GM18498 (cell line): ENCODE measurements around the gene ADAMTS16.

Experiments
- ATAC-seq: cut with Tn5 transposase; IDR thresholded peaks from one replicate; pipeline ENCODE4 v1.9.1; 2021; ENCODE audit warnings: mild to moderate bottlenecking, moderate library complexity; ENCODE audit not compliant: unreplicated experiment

The ADAMTS16 gene

DNA sequence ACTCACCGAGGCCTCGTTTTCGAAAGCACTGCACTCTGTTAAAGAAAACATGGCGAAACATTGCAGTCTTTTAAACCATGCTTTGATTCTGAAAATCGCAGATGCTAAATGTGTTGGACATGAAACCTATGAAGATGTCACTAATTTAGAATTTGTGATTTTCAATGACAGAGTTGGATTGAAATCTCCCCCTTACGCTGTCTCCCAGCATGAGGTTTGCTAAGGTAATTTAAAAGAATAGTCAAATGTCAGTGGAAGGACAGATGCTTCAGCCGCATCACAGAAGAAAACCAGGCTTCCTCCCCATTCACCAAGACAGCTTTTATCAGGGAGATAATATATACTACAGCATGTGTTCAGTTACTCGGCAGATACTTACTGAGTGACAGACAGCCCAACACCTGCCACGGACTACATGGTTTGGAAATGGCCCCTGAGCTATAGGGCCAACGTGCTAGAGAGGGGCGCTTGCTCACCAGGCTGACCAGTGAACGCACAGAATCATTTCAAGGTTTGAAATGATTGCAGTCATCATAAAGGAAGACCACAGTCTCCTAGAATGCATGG, 136.9 kb downstream of the ADAMTS16 start:
- no peak for ATAC-seq

DNA sequence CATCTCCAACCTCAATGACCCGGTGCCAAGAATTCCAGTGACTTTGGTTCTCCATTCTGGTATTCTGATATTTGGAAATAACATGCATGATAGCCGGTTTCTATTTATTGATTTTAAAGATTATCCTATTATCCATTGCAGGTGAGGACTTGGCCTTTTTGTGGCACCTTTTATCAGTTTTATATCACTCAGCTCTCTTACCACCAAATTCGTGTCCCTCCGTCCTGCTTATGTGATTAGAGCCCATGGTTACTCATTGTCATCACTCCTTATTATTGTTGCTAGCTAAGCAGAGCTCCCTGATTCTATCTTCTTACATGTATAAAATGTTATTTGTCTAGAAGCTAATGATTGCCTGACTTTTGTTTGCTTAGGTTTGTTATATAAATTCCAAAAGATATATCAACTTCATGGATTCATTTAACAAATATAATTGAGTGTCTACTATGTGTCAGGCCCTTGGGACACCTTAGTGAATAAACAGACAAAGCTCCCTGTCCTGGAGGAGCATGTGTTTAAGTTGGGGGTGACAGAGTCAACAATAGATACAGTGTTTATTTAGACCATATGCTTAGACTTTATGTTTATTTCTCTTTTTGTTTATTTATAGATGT, 138.2 kb downstream of the ADAMTS16 start:
- ATAC-seq, result no peak

GRCh38 chr5:5278815-5279381, 138.8 kb downstream of the ADAMTS16 start:
- no peak for ATAC-seq

DNA sequence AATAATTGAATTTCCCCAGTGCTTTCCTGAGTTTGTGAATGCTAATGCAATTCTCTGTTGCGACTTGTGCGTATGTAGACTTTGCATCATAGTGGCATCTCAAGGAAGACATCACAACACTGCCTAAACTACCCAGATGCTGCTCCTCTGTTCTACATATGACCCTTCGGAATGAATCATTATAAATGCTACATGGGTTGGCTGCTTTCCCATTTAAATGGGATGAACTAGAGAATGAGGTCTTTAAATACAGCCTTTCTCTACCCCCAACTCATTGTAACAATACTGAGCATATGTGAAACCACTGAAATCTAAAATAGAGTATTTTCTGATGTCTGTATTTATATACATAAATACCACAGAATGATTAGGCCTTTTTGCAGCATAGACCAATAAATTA, 145.8 kb downstream of the ADAMTS16 start:
- no peak for ATAC-seq

GRCh38 chr5:5287419-5287818, 147.3 kb downstream of the ADAMTS16 start:
- ATAC-seq, result no peak

DNA sequence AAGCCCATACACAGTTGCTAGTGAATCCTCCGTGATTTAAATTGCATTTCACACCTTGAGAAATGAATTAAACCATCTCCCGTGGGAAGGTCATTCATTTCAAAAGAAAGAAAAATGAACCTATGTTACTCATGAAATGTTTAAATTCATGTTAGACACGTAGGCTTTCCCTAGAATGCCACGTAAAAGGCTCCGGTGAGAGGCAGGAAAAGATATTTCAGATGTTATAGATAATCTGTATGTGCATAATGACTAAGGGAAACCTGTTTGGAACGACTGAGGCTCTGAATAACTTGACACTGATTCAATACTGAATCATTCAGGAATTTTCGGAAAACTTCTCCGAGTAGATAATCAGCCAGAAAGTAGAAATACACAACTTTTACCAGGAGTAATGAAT, 148.1 kb downstream of the ADAMTS16 start:
- ATAC-seq, result no peak

GRCh38 chr5:5289537-5289936, 149.4 kb downstream of the ADAMTS16 start:
- ATAC-seq, result no peak

- no peak for ATAC-seq
These were observed 150.7 kb downstream of the ADAMTS16 start for GRCh38 chr5:5290674-5291334.

- ATAC-seq, result no peak
These were observed 151.2 kb downstream of the ADAMTS16 start for GRCh38 chr5:5291357-5291756.

DNA sequence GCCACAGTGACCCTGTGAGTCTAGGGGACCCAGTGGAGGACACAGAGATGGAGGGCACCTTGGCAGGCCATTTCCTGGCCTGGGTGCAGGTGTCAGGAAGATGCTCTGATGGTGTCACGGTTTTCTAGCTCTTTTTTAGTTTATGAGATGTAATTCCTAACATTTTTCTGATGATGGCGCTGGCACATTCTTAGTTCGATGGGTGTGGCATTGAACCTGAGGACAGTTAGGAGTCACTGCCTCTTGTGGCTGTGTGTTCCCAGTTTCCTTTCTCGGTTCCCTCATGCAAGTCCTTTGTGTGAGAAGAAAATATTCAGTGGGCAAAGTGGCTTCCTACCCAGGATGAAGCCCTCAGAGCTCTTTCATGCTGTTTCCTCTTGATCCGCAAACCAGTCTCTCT, 152.9 kb downstream of the ADAMTS16 start:
- no peak for ATAC-seq

- no peak for ATAC-seq
These were observed 154.3 kb downstream of the ADAMTS16 start for GRCh38 chr5:5294429-5294828.

- no peak for ATAC-seq
These were observed 155.2 kb downstream of the ADAMTS16 start for GRCh38 chr5:5295351-5295750.

GRCh38 chr5:5296051-5296450, 155.9 kb downstream of the ADAMTS16 start:
- no peak for ATAC-seq

DNA sequence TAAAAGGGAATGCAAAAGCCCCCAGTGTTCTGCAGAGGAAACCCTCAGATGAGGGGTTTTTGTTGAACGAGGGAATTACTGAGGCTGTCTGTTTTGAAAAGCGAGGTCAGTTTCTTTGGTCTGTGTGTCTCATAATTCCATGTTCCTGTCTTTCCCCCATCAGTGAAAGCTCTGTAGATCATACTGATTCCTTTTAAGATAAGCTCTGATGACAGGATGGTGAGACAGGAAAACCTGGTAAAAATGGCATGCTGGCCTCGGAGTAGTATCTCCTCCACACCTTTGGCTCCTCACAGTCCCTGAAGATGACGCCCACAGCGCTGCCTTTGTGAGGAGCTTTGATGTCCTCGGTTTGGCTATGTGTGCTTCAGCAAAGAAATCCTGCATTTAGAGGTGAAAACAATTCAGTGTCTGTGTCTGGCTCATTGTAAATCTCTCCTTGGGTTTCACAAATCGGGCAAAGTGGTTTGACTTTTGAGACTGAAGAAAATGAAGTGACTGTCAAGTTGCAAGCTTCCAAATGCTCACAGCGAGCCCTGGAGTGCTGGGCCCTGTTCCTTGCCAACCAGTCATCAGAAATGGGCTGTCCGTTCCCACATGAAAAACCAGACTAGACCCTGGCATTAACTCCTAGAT, 157.4 kb downstream of the ADAMTS16 start:
- no peak for ATAC-seq

- ATAC-seq, result no peak
These were observed 158.0 kb downstream of the ADAMTS16 start for GRCh38 chr5:5298068-5298633.

- no peak for ATAC-seq
These were observed 158.9 kb downstream of the ADAMTS16 start for GRCh38 chr5:5298841-5299541.

DNA sequence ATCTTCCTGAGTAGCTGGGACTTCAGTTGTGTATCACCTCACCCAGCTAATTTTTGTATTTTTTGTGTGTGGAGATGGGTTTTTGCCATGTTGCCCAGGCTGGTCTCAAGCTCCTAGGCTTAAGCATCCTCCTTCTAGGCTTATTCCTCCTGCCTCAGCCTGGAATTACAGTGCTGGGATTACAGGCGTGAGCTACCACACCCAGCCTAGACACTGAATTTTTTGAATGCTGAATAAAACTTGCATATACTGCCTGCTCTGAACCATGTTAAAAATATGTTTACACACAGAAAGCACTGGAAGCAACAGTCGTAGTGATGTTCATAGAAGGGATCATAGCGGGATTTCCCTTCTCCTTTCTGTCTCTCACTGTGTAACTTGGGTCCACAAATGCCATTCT, 161.0 kb downstream of the ADAMTS16 start:
- ATAC-seq, result no peak

DNA sequence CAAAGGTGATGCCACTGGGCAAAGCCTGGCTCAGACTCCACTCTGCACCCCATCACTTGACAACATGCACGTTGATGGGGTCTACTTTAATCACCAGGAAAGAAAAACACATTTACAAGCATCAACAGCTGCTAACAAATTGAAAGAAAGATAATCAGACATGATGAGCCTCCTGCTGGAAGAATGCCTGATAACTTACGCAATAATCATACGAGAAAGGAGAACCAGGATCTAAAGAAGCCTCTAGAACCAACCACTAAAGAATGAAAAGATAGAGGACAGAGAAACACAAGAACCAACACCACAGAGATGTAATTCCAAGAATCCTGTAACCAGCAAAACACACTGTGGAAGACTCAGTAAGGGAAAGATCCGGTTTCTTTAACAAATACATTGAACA, 162.1 kb downstream of the ADAMTS16 start:
- no peak for ATAC-seq

- ATAC-seq, result no peak
These were observed 163.1 kb downstream of the ADAMTS16 start for GRCh38 chr5:5303242-5303641.

- ATAC-seq, result no peak
These were observed 164.4 kb downstream of the ADAMTS16 start for GRCh38 chr5:5304361-5305020.
